GM18505 (cell line): ENCODE data around the gene FZD7.

Experiments
- ATAC-seq: cut with Tn5 transposase; IDR thresholded peaks from one replicate; pipeline ENCODE4 v1.9.1; 2021; ENCODE audit not compliant: unreplicated experiment
- POLR2A ChIP-seq: IDR thresholded peaks from 4 replicates; pipeline ENCODE4 v1.6.1; 2011; ENCODE audit warnings: borderline replicate concordance; ENCODE audit not compliant: insufficient read depth, insufficient read length; ENCODE audit errors: extremely low read depth

The FZD7 gene

GRCh38 chr2:202005272-202005887 lies 28.3 kb upstream of the FZD7 start:
- ATAC-seq, result no peak

GRCh38 chr2:202006301-202006700 lies 27.4 kb upstream of the FZD7 start:
- ATAC-seq, result no peak
- no peak for TF ChIP-seq POLR2A

More at GRCh38 chr2:202005272-202005887, 28.3 kb upstream of the FZD7 start:
- TF ChIP-seq POLR2A, result no peak

GRCh38 chr2:202007015-202007982 lies 26.4 kb upstream of the FZD7 start:
- no peak for TF ChIP-seq POLR2A
- ATAC-seq, result no peak

- TF ChIP-seq POLR2A, result no peak
- ATAC-seq, result no peak
These were observed 25.7 kb upstream of the FZD7 start for GRCh38 chr2:202007983-202008354.

- ATAC-seq, result no peak
- TF ChIP-seq POLR2A, result no peak
These were observed 24.6 kb upstream of the FZD7 start for GRCh38 chr2:202009019-202009481.

- TF ChIP-seq POLR2A, result no peak
- ATAC-seq, result no peak
These were observed 24.1 kb upstream of the FZD7 start for GRCh38 chr2:202009581-202009980.

GRCh38 chr2:202014318-202014717 lies 19.3 kb upstream of the FZD7 start:
- no peak for ATAC-seq

GRCh38 chr2:202014759-202015211 lies 18.9 kb upstream of the FZD7 start:
- no peak for TF ChIP-seq POLR2A

More at GRCh38 chr2:202014318-202014717, 19.3 kb upstream of the FZD7 start:
- no peak for TF ChIP-seq POLR2A

GRCh38 chr2:202015471-202015870 lies 18.2 kb upstream of the FZD7 start:
- no peak for TF ChIP-seq POLR2A
- ATAC-seq, result no peak

More at GRCh38 chr2:202014759-202015211, 18.9 kb upstream of the FZD7 start:
- ATAC-seq, result no peak

GRCh38 chr2:202016579-202017227 lies 17.0 kb upstream of the FZD7 start:
- ATAC-seq, result no peak
- TF ChIP-seq POLR2A, result no peak

GRCh38 chr2:202017940-202018339 lies 15.7 kb upstream of the FZD7 start:
- ATAC-seq, result no peak
- no peak for TF ChIP-seq POLR2A

- no peak for TF ChIP-seq POLR2A
- no peak for ATAC-seq
These were observed 14.7 kb upstream of the FZD7 start for GRCh38 chr2:202018950-202019349.
